Mononuclear cell (primary cell): ENCODE measurements around the gene YOD1. TPM values are rescaled to one million over a fixed set of nuclear protein-coding genes. Genes with fewer than 3 reads are reported as not detected.

ENCODE experiments used
- H3K27me3 ChIP-seq: 2 replicates; pipeline ENCODE4 v1.6.0; 2011; ENCODE audit warnings: low read length, control low read depth; ENCODE audit not compliant: insufficient read depth
- H3K4me1 ChIP-seq: 2 replicates; pipeline ENCODE4 v1.5.1; 2011; ENCODE audit warnings: mild to moderate bottlenecking, low read length, control low read depth; ENCODE audit not compliant: insufficient read depth
- H3K4me3 ChIP-seq: 2 replicates; pipeline ENCODE4 v1.5.1; 2011; ENCODE audit warnings: mild to moderate bottlenecking, low read length, moderate library complexity
- H3K9me3 ChIP-seq: 2 replicates; pipeline ENCODE4 v1.5.1; 2011; ENCODE audit warnings: low read depth, mild to moderate bottlenecking, control low read depth, low read length
- total RNA-seq: library from RNA; depleted of rRNA; stranded (reverse); fragments of >200 nt; gene quantifications from one replicate; pipeline ENCODE4 v1.2.3, GENCODE V29; 2012

The YOD1 gene
- total RNA-seq, 1 donor, result 44.5 TPM

DNA sequence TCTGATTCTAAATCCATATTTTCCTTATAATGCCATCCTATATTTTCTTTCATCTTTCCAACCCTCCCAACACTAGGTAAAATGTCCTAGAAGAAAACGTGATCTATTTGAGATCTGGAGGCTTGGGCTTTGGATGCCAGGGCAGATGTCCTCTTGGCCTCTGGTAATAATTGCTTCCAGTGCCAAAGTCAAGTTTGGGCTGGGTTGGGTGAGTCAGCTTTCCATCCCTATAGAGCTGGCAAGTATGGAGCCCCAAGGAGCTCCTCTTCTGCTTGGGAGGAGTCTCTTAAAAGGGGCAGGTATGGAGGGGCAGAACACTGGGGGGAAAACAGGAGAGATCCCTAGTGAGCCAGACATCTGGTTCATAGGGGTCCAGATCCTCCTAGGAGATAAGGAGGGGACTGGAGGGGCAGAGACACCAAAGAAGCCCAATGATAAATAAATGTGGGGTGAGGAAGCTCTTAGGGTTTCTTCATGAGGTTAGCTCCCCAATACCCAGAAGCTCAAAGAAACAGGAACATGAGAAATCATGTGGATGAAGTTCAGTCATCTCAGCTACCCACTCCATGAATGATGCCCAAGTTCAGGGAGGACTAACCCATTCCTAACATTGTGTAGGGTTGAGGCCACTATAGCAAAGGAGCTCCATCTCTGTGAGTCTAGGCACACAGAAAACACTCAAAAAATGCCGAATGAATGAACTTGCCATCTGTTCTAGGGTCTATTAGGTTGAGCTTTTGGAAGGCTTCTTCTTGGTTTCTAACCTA is 21.9 kb downstream of the YOD1 start:
- Histone ChIP-seq H3K4me3 (no peak overlapping the region), H3K4me1 (no peaks in the 10 kb centered on the region), H3K27me3 (peaks cover 22% of the 10 kb centered on the region), H3K9me3 (no peaks in the 10 kb centered on the region)

DNA sequence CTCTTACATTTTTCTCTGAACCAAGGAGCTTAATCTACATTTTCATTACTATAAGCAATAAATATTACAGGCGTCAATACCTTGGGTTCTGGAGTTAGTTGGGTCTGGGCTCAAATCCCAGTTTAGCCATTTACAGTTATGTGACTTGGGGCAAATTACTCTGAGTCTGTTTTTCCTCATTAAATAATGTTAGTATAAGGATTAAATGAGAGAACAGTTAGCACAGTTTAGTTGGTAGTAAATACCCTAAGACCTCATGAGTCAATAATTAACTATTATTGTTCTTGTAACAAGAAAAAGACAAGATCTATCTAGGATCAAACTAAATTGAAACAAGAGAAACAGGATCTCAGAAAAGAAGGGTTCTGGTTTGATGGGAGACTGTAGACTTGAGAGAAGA is 23.1 kb downstream of the YOD1 start:
- Histone ChIP-seq H3K4me1 (no peaks in the 10 kb centered on the region), H3K4me3 (no peak overlapping the region), H3K9me3 (no peaks in the 10 kb centered on the region), H3K27me3 (peaks cover 17% of the 10 kb centered on the region)

DNA sequence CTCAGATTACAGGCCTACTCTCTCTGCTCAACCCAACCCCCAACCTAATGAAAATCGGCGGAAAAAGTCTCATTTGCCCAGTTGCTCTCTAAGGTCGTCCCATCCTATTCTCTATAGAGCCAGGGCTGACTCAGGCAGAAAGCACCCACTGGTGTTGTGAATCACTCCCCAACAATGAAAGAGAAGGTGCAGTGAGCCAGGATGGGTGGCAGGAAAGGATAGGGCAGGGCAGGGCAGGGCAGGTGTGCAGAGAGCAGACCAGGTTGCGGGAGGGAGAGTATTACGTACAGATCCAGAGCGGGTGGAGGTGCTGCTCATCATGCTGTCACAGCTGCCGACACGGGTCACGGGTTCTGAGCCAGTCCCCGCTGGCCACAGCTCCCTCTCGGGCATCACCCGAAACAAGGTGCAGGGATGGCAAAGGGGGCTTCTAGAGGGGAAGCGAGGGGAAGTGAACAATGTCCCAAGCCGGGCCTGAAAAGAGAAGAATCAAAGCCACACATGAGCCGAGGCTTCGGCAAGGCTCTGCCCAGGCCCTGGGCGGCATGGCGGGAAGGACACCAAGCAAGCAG is 23.7 kb downstream of the YOD1 start:
- Histone ChIP-seq H3K9me3 (no peaks in the 10 kb centered on the region), H3K4me3 (no peak overlapping the region), H3K27me3 (peaks cover 11% of the 10 kb centered on the region), H3K4me1 (no peaks in the 10 kb centered on the region)

DNA sequence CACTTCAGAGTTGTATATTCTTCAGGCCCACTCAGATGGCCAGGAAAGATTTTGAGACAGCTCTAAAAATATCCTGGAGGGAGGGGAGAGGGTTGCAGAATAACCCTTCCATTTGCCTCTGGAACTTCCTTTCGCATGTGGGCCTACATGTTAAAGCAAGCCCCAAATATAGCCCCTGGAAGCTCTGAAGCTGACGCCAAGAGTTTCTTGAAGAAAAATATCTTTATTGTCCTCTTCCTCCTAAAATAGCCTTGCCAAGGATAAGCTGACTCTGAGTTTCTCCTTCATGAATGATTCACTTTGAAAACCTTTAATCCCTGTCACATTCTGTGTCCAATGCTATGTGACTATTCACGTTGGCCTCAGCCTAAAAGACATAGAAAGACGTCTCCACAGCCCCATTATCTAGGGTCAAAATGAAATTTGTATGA is 24.9 kb downstream of the YOD1 start:
- Histone ChIP-seq H3K4me3 (no peak overlapping the region), H3K27me3 (peaks cover 3% of the 10 kb centered on the region), H3K9me3 (no peaks in the 10 kb centered on the region), H3K4me1 (no peaks in the 10 kb centered on the region)

- H3K4me1 ChIP-seq, result no peaks in the 10 kb centered on the region
- H3K4me3 ChIP-seq, result no peak overlapping the region
- H3K9me3 ChIP-seq, result no peaks in the 10 kb centered on the region
- no peaks in the 10 kb centered on the region for H3K27me3 ChIP-seq
Measured at GRCh38 chr1:207025146-207025880, 25.7 kb downstream of the YOD1 start.

DNA sequence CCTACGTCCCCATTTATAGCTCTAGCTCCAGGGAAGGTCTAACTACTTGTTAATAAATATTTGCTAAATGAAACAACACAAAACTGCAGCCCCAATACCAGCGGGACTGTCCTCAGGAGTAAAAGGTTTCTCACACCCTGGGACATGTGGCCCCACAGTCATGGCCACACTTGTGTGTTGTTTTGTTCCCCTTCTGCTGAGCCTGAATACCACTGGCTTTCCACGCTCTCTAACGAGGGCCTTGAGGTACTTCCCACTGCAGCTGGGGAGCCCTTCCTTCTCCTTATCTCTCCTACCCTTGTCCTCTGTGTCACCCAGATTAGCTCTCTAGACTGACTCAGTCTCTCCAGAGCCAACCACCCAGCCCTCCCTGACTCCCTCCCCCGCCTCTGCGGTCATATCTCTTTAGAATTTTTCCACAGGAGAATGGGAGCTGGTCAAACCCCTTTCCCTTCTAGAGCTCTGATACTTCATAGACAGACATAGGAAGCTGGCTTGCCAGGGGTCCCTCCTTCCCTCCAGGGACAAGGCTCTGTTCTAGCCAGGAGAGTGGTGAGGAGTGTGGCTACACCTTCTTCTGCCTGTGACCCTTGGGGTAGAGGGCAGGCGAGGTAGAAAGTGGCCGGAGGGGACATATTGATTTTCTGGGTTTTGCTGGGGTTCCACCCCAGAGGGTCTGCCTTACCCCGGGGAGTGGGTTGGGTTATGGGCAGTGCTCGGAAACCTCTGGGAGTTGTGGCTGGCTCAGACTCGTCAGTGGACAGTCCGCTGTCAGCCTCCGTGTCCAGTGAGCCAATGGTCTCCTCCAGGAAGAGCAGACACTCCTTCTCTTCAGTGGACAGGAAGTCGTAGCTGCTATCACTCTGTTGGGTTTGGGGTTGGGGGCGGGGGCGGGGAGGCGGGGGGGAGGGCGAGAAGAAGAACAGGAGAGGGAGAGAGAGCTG is 26.5 kb downstream of the YOD1 start:
- no peaks in the 10 kb centered on the region for H3K4me1 ChIP-seq
- no peak overlapping the region for H3K4me3 ChIP-seq
- no peaks in the 10 kb centered on the region for H3K9me3 ChIP-seq
- no peaks in the 10 kb centered on the region for H3K27me3 ChIP-seq

DNA sequence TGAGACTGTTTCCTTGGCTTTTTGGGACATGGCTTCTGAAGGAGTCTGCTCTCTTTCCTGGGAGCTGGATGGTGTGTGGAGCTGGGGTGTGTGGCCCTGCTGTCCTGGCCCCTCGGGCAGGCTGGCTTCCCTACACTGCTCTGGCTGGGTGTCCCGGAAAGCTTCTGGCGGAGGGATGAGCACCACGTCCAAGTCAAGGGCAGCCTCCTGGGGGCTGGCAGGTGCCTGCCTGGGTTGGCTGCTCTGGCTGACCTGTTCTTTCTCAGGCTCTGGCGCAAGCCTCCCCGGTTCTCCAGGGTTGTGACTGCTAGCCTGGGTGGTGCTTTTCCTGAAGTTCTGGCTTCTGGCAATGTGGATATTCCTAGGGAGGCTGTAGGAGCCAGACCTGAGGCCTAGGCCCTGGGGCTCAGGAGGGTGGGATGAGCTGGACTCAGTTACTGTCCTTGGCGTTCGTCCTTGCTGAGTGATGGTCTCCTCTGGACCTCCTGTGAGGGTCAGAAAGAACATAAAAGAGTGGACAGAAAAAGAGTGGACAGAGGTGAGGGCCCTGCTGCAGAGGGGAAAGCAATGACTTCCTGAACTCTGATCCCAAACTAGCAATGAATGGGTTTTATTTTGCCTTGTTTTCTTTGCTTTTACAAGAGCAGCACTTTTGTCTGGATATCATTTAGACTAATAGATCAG is 27.9 kb downstream of the YOD1 start:
- no peaks in the 10 kb centered on the region for H3K4me1 ChIP-seq
- no peaks in the 10 kb centered on the region for H3K9me3 ChIP-seq

DNA sequence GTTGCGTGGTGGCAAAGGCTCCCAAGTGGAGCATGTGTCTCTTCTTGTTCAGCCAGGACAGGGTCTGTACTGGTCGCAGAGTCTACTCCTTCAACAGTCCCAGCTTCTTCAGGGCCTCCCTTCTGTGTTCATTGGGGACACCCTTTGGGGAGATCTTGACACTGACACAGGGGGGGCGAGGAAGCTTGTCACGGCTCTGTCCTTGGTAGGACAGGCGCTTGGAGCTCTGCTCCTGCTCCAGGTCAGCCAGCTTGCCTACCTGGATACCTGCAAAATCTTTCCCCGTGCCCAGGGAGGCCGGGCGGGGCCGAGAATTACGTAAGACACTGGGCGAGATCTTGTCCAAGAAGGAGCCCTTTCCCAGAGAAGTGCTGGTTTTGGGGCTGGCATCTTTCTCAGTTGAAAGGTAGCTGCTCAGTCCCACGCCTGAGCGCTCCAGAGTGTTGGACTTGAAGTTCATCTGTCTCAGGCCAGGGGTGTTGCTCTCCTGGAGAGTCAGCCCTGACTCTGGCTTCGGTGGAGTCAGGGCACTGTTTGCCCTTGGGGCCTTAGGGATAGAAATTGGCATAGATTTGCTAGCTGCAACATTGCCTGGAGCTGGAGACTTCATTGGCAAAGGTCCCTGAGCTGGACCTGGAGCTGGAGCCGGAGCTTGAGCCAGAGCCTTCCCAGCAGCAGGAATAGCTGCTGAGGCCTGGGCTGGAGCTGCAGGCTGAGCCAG is 29.0 kb downstream of the YOD1 start:
- H3K27me3 ChIP-seq, result no peaks in the 10 kb centered on the region
- no peaks in the 10 kb centered on the region for H3K4me1 ChIP-seq
- H3K4me3 ChIP-seq, result no peak overlapping the region
- no peaks in the 10 kb centered on the region for H3K9me3 ChIP-seq

More for the DNA sequence above, 27.9 kb downstream of the YOD1 start:
- Histone ChIP-seq H3K4me3 (no peak overlapping the region), H3K27me3 (no peaks in the 10 kb centered on the region)

- Histone ChIP-seq H3K4me3 (no peak overlapping the region), H3K9me3 (no peaks in the 10 kb centered on the region), H3K4me1 (no peaks in the 10 kb centered on the region), H3K27me3 (no peaks in the 10 kb centered on the region)
Measured at GRCh38 chr1:207021139-207021861, 29.7 kb downstream of the YOD1 start.

GRCh38 chr1:207020709-207021107 is 30.3 kb downstream of the YOD1 start:
- Histone ChIP-seq H3K4me1 (no peaks in the 10 kb centered on the region), H3K4me3 (no peak overlapping the region), H3K9me3 (no peaks in the 10 kb centered on the region), H3K27me3 (no peaks in the 10 kb centered on the region)

DNA sequence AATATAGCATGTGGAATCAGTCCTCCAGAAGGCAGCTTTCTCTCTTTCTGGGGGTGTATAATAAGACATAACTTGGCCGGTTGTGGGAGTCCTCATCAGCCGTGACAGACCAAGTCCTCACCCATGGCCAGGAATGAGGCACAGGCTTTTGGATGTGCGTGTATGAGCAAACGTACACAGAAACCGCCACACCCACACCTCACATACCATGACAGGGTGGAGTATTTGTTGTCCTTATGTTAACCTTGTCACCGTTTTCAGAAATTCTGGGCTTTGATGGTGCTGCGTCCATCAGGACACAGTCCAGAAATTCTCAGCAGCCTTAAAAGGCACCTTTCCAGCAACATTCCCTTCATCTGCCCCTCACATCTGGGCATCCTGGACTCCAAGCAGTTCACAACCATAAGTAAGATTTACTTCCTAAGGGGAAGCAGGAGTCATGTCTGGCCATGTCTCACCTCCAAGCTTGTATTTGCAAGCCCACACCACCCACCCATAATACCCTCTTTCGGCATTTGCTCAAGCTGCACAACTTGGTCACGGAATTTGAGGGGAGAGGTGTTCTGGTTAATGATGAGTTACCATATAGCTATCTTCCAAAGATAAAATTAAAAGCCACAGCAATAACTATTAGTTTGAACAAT is 30.8 kb downstream of the YOD1 start:
- Histone ChIP-seq H3K27me3 (no peaks in the 10 kb centered on the region), H3K9me3 (no peaks in the 10 kb centered on the region), H3K4me1 (no peaks in the 10 kb centered on the region), H3K4me3 (no peak overlapping the region)

DNA sequence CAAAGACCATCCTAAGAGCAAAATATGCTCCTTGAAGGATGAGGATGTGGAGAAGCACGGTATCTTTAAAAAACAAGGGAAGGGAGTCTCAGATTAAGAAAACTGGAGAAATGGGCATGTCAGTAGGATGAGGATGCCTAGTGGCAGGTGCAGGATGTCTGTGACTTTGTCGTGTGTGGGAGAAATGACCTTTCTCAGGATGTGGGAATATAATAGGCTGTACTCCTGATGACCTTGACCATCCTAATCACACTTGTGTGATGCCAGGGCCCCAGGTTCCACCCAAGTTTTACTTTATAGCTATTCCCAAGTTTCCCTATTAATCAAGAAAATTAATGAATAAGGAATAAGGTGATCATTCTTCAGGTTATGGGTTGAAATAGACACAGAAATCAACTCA is 31.3 kb downstream of the YOD1 start:
- H3K4me1 ChIP-seq, result no peaks in the 10 kb centered on the region
- H3K4me3 ChIP-seq, result no peak overlapping the region
- H3K9me3 ChIP-seq, result no peaks in the 10 kb centered on the region
- no peaks in the 10 kb centered on the region for H3K27me3 ChIP-seq

DNA sequence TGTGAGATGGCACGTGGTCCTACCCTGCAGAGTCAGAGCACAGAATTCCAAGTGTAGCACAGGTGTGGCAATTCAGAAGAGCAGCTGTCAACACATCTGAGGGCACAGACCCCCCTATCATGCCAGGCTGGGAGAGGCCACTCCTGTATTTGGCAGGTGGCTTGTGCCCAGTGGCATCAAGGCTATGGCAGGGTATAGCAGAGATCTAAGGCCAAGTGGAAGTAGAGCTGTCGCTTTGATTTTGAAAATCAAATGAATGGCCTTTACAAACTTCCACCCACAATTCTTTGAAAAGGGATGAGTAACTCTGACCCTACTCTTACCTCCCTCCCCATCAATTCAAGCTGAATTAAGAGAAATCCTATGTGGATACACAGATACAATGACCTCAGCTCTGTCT is 31.8 kb downstream of the YOD1 start:
- no peaks in the 10 kb centered on the region for H3K27me3 ChIP-seq
- no peaks in the 10 kb centered on the region for H3K9me3 ChIP-seq
- no peak overlapping the region for H3K4me3 ChIP-seq
- no peaks in the 10 kb centered on the region for H3K4me1 ChIP-seq
